Heart left ventricle (tissue), 13 donors: ENCODE data around the gene BRF1.

ENCODE experiments used
- POLR2A ChIP-seq, 2 donors: fragments of 450-650 bp; IDR thresholded peaks; one replicate each; pipeline ENCODE4 v1.6.1; 2017; ENCODE audit warnings: antibody characterized with exemption in 2 of 2, mild to moderate bottlenecking in 2 of 2, moderate library complexity in 2 of 2
- TF ChIP-seq, protein P1 (sequence below), 12 donors: fragments of 200-600 bp; sonication (generic) in 4 of 12; IDR thresholded peaks; one replicate each; pipeline versions ENCODE4 v1.5.0 to v1.8.0; 2018 to 2022; ENCODE audit warnings: antibody characterized with exemption in 12 of 12, mild to moderate bottlenecking in 5 of 12
- donor health status: ischemic (EF 13 %, LVEDD 7.1; RV severe dilation, severe dysfunction).
- donor health status: DM: no; HTN: yes; CAD: no.
- donor health status: DM: no; HTN: no; CAD: no.
- donor health status: ischemic (EF 25% LVEDD 6.9; RV normal size, moderate dysfunction).
- donor health status: ischemic (EF 25% LVEDD 5.7; RV mildly dilated, moderate dysfunction).
- donor health status: ischemic (EF 35%, LVEDD 5.7; RV mildly dilated, moderate dysfunction).
- donor health status: nonischemic (EF 11% LVEDD 7.7; RV severe dilation, severe dysfunction).
- donor health status: DM: yes; HTN: yes; CAD: no.
- donor health status: PGD.
- donor health status: ischemic (EF 29% LVEDD 5.4; RV normal size, mild dysfunction).
- donor health status: nonischemic (EF 23%, LVEDD 6.1; RV moderate dilation, normal function).

DNA sequence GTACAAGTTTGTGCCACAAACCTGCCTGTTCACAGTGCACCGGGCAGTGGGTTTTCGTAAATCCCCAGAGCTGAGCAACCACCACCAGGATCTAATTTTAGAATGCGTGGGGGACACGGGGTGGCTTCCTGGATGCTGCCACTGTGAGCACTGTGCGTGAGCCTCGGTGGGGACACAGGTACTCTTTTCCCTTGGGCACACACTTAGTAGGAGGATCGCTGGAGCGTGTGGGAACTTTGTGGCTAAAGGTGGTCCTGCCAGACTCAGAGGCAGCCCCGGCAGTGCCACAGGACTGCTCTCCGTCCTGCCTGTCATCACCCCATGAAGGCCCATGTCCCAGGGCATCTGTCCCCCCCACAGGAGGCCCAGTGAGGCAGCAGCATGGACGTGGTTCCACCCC is 31.4 kb downstream of the BRF1 start:
- TF ChIP-seq, protein P1, sequence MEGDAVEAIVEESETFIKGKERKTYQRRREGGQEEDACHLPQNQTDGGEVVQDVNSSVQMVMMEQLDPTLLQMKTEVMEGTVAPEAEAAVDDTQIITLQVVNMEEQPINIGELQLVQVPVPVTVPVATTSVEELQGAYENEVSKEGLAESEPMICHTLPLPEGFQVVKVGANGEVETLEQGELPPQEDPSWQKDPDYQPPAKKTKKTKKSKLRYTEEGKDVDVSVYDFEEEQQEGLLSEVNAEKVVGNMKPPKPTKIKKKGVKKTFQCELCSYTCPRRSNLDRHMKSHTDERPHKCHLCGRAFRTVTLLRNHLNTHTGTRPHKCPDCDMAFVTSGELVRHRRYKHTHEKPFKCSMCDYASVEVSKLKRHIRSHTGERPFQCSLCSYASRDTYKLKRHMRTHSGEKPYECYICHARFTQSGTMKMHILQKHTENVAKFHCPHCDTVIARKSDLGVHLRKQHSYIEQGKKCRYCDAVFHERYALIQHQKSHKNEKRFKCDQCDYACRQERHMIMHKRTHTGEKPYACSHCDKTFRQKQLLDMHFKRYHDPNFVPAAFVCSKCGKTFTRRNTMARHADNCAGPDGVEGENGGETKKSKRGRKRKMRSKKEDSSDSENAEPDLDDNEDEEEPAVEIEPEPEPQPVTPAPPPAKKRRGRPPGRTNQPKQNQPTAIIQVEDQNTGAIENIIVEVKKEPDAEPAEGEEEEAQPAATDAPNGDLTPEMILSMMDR (IDR thresholded peaks at IDR 0.05), result no peak
- TF ChIP-seq POLR2A (IDR thresholded peaks at IDR 0.05), result no peak
